HG02852 (cell line): ENCODE measurements around the gene TPD52L1.
"Not testable (repeated sequence)": the region's sequence is repeated elsewhere in the genome, so short reads cannot be mapped to it uniquely, and the experiment has no call there.

Experiments
- ATAC-seq: cut with Tn5 transposase; IDR thresholded peaks from one replicate; pipeline ENCODE4 v1.9.1; 2021; ENCODE audit warnings: mild to moderate bottlenecking, moderate library complexity; ENCODE audit not compliant: unreplicated experiment

TPD52L1 gene

DNA sequence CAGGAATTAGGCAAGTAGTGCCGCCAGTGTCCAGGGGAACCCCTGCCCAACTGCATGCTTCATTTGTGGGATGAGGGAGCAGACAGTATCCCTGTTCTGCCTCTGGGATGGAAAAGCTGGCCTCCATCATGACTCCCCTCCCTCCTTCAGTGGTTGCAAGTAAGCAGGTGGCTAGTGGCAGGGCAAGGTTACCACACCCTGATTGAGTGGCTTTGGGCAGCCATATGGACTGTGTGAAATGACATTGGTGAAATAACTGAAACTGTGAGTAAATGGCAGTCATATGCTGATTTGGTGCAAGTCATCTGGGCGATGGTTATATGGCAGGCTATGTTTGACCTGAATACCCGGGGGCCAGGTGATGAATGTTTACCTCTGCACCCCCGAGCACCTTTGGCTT, 115.2 kb downstream of the TPD52L1 start:
- ATAC-seq = no peak

DNA sequence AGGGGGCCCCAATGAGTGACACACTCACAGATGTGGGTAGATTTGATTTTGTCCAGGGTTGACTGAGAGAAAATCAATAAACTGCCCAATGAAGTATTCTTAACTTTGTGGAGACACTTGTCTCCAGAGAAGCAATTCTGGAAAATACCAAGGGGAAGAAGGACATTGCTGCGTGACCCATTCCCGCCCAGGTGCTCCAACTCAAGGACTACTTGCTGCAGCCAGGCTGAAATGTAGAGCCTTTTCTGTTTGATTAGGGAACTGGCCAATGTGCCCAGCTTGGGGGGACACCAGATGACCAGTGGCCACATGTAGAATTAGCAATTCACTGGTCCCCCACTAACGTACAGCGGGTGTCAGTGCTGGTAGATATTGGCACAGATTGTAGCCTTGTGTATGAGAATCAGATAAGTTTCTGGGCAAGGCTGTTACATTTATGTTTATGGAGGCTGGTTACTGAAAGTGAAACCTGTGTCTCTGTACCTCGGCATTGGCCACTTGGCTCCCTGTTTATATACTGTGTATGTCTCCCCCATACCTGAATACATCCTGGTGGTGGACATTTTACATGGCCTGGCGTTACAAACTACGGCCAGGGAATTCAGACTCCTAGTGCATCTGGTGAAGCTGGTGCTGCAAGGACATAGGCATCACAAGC, 115.9 kb downstream of the TPD52L1 start:
- ATAC-seq = no peak

- no peak for ATAC-seq
These were observed 116.8 kb downstream of the TPD52L1 start for GRCh38 chr6:125270380-125270779.

DNA sequence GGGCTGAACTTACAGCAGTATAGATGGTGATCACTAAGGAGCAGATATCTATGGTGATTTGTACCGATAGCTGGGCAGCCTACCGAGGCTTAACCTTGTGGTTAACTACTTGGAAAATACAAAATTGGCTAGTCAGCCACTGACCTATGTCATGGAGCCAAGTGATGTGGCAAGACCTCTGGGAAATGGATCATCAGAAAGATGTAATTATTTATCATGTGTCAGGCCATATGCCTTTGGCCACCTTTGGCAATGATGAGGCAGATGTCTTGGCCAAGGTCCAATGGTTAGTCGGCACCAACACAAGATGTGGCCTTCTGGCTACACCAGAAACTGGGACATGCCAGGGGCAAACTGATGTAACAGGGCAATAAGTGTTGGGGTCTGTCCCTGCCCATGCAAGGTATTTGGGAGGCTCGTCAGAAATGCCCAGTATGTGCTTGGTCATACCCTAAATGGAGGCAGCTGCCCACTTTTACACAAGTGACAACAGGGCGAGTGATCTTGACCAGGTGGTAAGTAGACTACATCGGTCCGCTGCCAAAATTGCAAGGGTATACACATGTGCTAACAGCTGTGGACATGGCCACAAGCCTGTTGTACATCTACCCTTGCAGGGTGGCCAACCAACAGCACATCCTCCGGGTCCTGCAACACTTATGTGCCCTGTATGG, 118.0 kb downstream of the TPD52L1 start:
- no peak for ATAC-seq

GRCh38 chr6:125273251-125273650, 119.7 kb downstream of the TPD52L1 start:
- no peak for ATAC-seq

GRCh38 chr6:125273965-125274364, 120.4 kb downstream of the TPD52L1 start:
- ATAC-seq = no peak

GRCh38 chr6:125274935-125275334, 121.4 kb downstream of the TPD52L1 start:
- ATAC-seq = no peak

GRCh38 chr6:125275779-125276178, 122.2 kb downstream of the TPD52L1 start:
- no peak for ATAC-seq

GRCh38 chr6:125277838-125278237, 124.3 kb downstream of the TPD52L1 start:
- no peak for ATAC-seq

DNA sequence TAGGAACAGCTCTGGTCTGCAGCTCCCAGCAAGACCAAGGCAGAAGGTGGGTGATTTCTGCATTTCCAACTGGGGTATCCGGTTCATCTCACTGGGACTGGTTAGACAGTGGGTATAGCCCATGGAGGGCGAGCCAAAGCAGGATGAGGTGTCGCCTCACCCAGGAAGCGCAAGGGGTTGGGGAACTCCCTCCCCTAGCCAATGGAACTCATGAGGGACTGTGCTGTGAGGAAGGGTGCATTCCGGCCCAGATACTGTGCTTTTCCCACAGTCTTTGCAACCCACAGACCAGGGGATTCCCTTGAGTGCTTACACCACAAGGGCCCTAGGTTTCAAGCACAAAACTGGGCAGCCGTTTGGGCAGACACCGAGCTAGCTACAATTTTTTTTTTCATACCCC, 126.4 kb downstream of the TPD52L1 start:
- no peak for ATAC-seq

DNA sequence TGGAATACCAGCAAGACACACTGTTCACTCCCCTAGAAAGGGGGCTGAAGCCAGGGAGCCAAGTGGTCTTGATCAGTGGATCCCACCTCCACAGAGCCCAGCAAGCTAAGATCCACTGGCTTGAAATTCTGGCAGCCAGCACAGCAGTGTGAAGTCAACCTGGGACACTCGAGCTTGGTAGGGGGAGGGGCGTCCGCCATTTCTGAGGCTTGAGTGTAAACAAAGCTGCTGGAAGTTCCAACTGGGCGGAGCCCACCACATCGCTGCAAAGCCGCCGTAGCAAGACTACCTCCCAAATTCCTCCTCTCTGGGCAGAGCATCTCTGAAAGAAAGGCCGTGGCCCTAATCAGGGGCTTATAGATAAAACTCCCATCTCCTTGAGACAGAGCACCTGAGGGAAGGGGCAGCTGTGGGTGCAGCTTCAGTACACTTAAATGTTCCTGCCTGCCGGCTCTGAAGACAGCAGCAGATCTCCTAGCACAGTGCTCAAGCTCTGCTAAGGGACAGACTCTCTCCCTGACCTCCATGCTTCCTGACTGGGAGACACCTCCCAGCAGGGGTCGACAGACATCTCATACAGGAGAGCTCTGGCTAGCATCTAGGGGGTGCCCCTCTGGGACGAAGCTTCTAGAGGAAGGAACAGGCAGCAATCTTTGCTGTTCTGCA, 126.9 kb downstream of the TPD52L1 start:
- not testable (repeated sequence) for ATAC-seq

- not testable (repeated sequence) for ATAC-seq
These were observed 128.9 kb downstream of the TPD52L1 start for GRCh38 chr6:125282470-125282869.

DNA sequence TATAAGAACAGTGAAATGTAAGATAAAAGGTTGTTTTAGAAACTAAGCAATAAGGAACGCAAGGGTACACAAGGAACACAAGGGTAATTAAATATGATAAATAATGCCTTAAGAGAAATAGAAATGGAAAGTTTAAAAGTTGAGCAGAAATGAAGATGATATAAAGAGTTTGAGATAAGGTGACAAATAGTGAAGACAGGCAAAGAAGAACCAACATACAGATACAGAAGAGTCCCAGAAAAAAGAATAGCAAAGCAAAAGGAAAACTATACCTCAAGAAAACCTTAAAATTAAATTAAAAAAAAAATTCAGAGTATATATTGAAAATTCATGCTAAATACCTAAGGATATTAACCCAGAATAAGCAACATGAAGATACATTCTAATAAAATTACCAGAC, 131.8 kb downstream of the TPD52L1 start:
- no peak for ATAC-seq

DNA sequence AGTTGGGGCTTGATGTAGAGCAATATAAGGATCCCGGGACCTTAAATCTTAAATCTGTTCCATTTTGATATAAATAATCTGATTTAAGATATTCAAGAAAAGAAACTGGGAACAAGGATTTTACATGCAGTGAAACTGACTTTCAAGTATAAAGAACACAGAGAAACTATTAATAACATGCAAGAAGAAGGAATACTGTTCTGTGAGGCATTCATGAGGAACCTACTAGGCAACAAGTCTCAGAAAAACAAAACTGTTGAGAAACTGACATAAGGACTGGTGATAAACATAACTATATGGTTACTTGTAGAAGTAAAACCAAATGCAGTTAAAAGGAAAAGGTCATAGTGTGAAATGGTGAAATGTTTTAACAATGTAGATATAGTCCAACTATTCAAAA, 132.4 kb downstream of the TPD52L1 start:
- ATAC-seq = no peak

DNA sequence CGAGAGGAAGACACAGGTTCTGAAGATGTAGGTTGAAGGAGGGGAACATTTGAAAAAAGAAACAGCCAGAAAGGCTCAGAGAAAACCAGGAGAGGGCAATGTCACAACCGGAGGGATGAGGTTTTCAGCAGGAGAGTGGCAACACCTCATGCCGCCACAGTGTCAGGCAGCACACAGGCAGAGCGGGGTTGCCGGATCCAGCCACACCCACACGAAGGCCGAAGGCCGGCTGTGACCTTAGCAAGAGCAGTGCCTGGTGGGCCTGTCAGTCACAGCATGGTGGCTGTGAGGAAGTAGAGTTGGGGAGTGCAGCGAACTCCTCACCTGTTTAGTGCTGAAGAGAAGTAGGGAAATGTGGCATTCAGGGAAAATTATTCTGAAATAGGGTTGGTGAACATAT, 134.1 kb downstream of the TPD52L1 start:
- ATAC-seq = no peak

DNA sequence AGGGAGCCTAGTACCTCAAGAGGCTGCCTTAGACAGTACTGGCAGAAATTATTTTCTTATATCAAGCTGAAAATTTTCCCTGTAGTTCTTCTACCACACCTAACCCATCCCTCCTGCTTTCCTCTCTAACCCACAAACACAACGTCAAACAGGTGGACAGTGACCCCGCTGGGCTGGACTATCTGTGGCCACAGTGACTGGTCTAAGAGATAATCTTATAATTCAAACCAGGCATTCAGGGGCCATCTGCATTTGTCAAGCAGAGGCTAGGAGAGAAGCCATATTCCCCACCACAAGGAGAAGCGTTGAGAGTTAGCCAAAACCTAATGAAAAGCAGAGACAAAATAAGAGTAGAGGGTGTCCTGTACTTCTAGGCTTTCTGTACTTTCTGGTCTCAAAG, 140.0 kb downstream of the TPD52L1 start:
- no peak for ATAC-seq

DNA sequence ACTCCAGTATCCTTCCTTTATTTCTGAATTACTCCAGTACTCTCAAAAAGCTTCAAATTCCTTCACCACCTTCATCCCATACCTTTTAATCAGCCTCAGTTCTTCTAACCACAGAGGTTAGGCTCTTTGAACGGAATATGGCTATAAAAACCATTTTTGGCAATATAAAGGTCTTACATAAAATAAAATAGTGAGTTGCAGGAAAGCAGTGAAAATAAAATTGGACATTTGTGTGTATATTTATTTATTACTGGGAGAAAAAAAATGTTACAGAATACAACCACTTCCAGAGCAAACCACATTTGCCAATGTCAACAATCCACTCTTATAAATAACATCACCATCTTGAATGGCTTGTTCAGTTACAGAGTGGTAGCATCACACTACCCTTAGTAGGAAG, 140.5 kb downstream of the TPD52L1 start:
- no peak for ATAC-seq

GRCh38 chr6:125294925-125295324, 141.4 kb downstream of the TPD52L1 start:
- no peak for ATAC-seq

DNA sequence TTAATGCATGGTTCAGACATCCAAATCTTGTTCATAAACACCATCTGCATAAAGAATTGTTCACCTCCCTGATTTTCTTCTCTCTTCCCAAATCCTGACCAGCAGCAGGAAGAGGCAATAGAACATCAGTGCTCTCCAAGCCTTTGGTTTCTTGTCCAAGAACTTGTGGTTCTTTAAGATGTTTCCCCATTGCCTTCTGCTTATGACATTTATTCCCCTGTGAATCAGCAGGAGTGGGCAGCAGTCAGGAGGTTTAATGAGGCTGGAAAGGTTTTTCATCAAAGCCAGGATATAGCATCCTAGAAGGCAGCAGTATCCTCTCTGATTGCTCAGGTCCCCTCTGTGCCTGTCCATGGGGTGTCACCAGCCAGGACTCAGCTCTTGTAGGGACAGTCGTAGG, 142.9 kb downstream of the TPD52L1 start:
- ATAC-seq = no peak

GRCh38 chr6:125299257-125299656, 145.7 kb downstream of the TPD52L1 start:
- no peak for ATAC-seq

- no peak for ATAC-seq
These were observed 147.4 kb downstream of the TPD52L1 start for GRCh38 chr6:125300992-125301434.
